GM12801 (cell line): ENCODE measurements around the gene FAM240B.

Experiments
- TF ChIP-seq, protein P1 (sequence below): IDR thresholded peaks from one replicate; pipeline ENCODE4 v1.5.1; 2011; ENCODE audit warnings: control low read depth; ENCODE audit not compliant: insufficient read length; ENCODE audit errors: extremely low read depth

The FAM240B gene

DNA sequence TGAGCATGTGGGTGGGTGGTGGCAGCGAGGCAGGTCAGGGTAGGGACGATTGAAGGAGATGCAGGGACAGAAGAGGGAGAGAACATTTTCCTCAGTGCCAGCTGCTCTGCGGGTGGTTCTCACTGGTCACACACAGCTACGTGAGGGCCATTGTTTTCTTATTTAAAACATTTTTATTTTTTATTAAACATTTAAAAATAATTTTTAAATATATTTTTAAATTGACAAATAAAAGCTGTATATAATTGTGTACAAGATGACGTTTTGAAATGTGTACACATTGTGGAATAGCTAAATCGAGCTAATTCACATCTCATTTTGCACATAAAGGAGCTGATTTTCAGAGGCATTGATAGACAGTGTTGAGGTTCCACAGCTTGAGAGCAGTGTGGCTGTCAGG, 14.0 kb downstream of the FAM240B start:
- TF ChIP-seq, protein P1, sequence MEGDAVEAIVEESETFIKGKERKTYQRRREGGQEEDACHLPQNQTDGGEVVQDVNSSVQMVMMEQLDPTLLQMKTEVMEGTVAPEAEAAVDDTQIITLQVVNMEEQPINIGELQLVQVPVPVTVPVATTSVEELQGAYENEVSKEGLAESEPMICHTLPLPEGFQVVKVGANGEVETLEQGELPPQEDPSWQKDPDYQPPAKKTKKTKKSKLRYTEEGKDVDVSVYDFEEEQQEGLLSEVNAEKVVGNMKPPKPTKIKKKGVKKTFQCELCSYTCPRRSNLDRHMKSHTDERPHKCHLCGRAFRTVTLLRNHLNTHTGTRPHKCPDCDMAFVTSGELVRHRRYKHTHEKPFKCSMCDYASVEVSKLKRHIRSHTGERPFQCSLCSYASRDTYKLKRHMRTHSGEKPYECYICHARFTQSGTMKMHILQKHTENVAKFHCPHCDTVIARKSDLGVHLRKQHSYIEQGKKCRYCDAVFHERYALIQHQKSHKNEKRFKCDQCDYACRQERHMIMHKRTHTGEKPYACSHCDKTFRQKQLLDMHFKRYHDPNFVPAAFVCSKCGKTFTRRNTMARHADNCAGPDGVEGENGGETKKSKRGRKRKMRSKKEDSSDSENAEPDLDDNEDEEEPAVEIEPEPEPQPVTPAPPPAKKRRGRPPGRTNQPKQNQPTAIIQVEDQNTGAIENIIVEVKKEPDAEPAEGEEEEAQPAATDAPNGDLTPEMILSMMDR: no peak

DNA sequence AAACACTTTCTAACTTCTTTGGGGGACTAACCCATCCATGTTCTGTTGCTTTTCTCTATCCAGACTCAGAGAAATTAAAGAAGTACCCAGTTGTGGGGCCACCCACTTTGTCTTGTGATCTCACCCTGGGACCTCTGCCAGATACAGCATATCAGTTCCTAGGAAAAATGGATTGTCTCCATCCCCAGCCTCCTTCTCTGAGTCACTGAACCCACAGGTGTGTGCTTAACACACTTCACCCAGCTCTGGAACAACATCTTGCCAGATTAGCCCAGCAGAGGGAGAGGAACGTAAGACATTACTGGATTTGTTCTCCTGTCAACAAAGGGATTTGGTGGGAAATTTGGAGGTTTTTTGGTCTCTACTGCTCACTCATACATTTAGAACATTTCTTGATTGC, 19.2 kb downstream of the FAM240B start:
- TF ChIP-seq, protein P1: no peak

DNA sequence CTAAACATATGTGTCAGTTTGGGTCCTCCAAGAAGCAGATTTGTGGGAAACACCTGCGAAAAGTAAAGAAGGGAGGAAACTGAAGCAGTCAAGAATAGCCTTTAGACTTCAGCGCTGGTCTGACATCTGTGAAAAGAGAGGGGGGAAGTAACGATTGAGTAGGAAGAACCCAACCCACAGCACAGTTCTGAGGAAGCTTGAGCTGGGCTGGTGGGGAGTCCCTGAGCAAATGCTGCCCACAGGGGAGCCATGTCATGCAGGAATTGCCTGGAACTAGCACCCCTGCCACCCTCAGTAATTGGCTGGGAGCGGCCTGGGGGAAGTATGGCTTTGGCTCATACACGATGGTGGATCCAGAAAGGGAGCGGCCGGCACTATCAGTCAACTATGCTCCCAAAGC, 20.6 kb downstream of the FAM240B start:
- TF ChIP-seq, protein P1: no peak

DNA sequence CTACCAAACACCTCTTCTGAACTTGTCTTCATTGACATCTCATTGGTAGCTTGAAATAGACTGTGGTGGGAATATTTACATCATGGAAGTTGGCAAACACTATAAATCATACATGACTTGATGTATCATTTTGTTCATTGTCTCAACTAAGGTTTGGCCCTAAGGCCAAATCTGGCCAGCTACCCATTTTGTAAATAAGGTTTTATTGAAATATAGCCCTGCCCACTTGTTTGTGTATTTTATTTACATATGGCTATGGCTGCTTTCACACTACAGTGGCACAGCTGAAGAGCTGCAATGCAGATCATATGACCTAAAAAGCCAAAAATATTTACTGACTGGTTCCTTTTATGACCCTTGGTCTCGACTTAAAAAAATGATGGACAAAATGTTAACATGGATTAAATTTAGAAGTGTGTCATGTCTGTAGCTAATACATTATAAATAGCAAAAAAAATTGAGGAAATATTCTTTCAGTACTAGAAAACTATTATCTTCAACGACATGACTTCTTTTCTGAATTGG, 22.1 kb downstream of the FAM240B start:
- TF ChIP-seq, protein P1: no peak

DNA sequence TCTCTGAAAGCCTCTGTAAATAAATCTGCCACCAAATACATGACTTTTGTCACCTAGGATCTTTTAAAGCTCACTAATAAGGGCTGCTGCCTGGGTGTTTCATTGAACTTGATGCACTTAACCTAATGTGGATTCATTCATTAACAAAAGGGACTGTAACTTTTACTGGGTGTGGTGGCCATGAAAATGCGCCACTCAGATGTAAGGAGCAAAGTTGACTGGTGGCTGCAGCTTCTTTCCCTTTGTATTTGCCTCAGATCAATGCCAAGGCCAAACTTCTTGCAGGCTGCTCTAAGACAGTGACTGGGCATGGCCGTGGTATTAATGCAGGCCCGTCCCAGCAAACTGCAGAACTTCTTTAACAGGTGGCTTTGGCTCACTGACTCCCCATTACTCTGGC, 22.9 kb downstream of the FAM240B start:
- TF ChIP-seq, protein P1: no peak

DNA sequence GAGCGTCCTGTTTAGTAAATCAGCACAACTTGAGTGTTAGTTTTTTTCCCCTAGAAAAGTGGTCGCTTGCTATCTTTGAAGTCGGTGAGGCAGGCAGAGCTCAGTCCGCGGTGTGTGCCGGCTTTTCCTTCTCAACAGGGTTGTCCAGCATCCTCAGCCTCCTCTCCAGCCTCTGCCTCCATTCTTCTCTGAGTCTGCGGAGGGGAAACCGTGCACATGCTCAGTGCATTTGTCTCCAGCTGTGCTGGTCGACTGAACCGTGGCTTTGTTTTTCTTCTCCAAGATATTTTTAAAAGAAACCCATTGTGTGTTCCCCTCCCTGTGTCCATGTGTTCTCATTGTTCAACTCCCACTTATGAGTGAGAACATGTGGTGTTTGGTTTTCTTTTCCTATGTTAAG, 25.3 kb downstream of the FAM240B start:
- TF ChIP-seq, protein P1: no peak

DNA sequence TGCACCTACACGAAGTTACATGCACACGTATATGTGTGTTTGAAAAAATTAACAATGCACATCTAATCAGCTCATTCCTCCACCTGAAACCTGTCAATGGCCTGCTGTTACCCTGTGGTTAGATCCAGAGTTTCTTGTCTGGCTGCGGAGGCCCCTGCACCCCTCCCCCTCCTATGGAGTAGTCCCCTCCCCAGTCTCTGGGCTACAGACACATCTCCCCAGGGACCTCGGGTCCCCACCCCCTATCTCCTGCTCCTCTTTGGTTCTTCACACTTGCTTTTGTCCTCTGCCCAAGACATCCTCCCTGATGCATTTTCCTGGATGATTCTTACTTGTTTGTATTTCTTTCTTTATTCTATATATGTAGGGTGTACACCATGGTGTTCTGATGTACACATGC, 27.2 kb downstream of the FAM240B start:
- TF ChIP-seq, protein P1: no peak

DNA sequence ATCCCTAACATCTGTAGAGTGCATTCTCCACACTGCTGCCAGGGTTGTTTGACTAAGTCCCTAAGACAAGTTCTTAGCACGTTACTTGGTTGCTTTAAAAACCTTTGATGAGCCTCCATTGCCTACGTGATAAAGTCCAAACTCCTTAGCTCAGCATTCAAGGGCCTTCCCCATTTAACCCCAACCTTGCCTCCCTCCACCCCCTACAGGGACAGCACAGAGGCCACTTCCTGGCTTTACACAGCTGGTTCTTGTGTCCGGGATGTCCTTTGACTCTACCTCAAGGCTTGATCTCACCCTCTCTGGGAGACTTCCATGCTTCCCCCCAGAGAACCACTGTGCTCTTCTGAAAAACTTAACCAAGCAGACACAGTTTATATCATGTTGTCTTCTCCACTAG, 29.4 kb downstream of the FAM240B start:
- TF ChIP-seq, protein P1: no peak
